SK-N-SH (cell line): ENCODE measurements around the gene RNF212.

Experiments
- CHD2 ChIP-seq: fragments of 150-350 bp; IDR thresholded peaks from 2 replicates; pipeline ENCODE4 v1.6.1; 2018; ENCODE audit warnings: low read length; ENCODE audit not compliant: partially characterized antibody
- CTCF ChIP-seq: fragments of 200-600 bp; sonication (generic); IDR thresholded peaks from 2 replicates; pipeline ENCODE4 v1.6.1; 2017; ENCODE audit warnings: antibody characterized with exemption, mild to moderate bottlenecking, moderate library complexity
- EP300 ChIP-seq, 2 experiments: IDR thresholded peaks; 2 replicates each; pipeline versions ENCODE4 v1.4.0 to v1.6.1; 2012; ENCODE audit warnings: borderline replicate concordance in 1 of 2, low read depth in 1 of 2, low read length in 1 of 2
- FOXM1 ChIP-seq: IDR thresholded peaks from 2 replicates; pipeline ENCODE4 v1.4.0; 2012; ENCODE audit warnings: low read depth, mild to moderate bottlenecking
- GATA2 ChIP-seq: sonication (generic); formaldehyde crosslinking; IDR thresholded peaks from 2 replicates; pipeline ENCODE4 v1.5.0; 2020; ENCODE audit warnings: mild to moderate bottlenecking, missing genetic modification reagents
- MXI1 ChIP-seq: IDR thresholded peaks from 2 replicates; pipeline ENCODE4 v1.6.1; 2012; ENCODE audit warnings: mild to moderate bottlenecking, low read depth, low read length, improper control_type of control experiment
- NFIC ChIP-seq: IDR thresholded peaks from 2 replicates; pipeline ENCODE4 v1.4.0; 2012; ENCODE audit warnings: borderline replicate concordance
- PBX3 ChIP-seq: IDR thresholded peaks from 2 replicates; pipeline ENCODE4; 2012
- POLR2AphosphoS5 ChIP-seq: IDR thresholded peaks from 2 replicates; pipeline ENCODE4 v1.6.1; 2012; ENCODE audit warnings: low read depth, low read length
- REST ChIP-seq: IDR thresholded peaks from 2 replicates; pipeline ENCODE4 v1.6.1; 2012; ENCODE audit warnings: mild to moderate bottlenecking, low read depth, low read length, moderate library complexity
- SIN3A ChIP-seq: IDR thresholded peaks from 2 replicates; pipeline ENCODE4 v1.6.1; 2012; ENCODE audit warnings: low read depth, mild to moderate bottlenecking, low read length, moderate library complexity, borderline replicate concordance
- USF1 ChIP-seq: IDR thresholded peaks from 2 replicates; pipeline ENCODE4 v1.4.0; 2012; ENCODE audit warnings: low read depth, borderline replicate concordance

- TF ChIP-seq MXI1 (no peak), CTCF (no peak), CHD2 (no peak), POLR2AphosphoS5 (no peak), GATA2 (CRISPR knock-in tag) (no peak), USF1 (no peak), EP300 (IDR thresholded peaks at IDR 0.05; ENCODE audit: borderline replicate concordance in 1 of 2, low read depth in 1 of 2, low read length in 1 of 2) (no peak), PBX3 (no peak), NFIC (no peak), REST (no peak), SIN3A (no peak), FOXM1 (no peak)
Observed at GRCh38 chr4:1031346-1031745, 82.0 kb downstream of the RNF212 start.
